ENCODE data around the gene EXOC6. TPM values are rescaled to one million over a fixed set of nuclear protein-coding genes. Genes with fewer than 3 reads are reported as not detected.

Gene EXOC6
- total RNA-seq, 1 experiment from 2014 or later: 19.2 TPM

DNA sequence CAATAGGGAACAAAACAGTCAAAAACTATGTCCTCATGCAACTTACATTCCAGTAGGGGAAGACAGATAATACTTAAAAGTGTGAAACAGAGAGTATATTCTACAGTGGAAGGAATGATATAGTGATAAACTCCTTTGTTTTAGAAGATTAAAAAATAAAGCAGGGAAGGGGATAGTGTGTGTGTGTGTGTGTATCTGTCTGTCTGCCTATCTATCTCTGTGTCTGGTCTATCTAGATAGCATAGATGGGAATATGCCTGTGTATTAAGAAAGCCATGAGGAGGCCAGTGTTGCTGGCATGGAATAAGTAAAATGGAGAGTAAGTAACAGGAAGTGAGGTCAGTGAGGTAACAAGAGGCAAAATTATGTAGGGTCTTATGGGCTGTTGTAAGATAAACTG, 42.2 kb downstream of the EXOC6 start:
- Mint-ChIP-seq H3K4me1 (ENCODE audit: low read depth, unreplicated experiment) (peaks cover 26% of the 10 kb centered on the region), H3K27ac (ENCODE audit: unreplicated experiment) (no peak overlapping the region), H3K4me3 (ENCODE audit: low read depth, unreplicated experiment) (no peak overlapping the region), H3K9me3 (ENCODE audit: low read depth, unreplicated experiment) (no peaks in the 10 kb centered on the region), H3K27me3 (ENCODE audit: unreplicated experiment) (no peaks in the 10 kb centered on the region), H3K36me3 (ENCODE audit: insufficient read depth, unreplicated experiment) (peaks cover 7% of the 10 kb centered on the region)
- BruUV-seq (replicated peaks): no TSS peak
- intact Hi-C loops (cut with micrococcal nuclease; ENCODE audit: unreplicated experiment): no loop called here
- DNase-seq: no peak
- TF ChIP-seq, protein P1, sequence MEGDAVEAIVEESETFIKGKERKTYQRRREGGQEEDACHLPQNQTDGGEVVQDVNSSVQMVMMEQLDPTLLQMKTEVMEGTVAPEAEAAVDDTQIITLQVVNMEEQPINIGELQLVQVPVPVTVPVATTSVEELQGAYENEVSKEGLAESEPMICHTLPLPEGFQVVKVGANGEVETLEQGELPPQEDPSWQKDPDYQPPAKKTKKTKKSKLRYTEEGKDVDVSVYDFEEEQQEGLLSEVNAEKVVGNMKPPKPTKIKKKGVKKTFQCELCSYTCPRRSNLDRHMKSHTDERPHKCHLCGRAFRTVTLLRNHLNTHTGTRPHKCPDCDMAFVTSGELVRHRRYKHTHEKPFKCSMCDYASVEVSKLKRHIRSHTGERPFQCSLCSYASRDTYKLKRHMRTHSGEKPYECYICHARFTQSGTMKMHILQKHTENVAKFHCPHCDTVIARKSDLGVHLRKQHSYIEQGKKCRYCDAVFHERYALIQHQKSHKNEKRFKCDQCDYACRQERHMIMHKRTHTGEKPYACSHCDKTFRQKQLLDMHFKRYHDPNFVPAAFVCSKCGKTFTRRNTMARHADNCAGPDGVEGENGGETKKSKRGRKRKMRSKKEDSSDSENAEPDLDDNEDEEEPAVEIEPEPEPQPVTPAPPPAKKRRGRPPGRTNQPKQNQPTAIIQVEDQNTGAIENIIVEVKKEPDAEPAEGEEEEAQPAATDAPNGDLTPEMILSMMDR (IDR thresholded peaks at IDR 0.05; ENCODE audit: unreplicated experiment): no peak
- CTCF ChIA-PET: no interaction called here

DNA sequence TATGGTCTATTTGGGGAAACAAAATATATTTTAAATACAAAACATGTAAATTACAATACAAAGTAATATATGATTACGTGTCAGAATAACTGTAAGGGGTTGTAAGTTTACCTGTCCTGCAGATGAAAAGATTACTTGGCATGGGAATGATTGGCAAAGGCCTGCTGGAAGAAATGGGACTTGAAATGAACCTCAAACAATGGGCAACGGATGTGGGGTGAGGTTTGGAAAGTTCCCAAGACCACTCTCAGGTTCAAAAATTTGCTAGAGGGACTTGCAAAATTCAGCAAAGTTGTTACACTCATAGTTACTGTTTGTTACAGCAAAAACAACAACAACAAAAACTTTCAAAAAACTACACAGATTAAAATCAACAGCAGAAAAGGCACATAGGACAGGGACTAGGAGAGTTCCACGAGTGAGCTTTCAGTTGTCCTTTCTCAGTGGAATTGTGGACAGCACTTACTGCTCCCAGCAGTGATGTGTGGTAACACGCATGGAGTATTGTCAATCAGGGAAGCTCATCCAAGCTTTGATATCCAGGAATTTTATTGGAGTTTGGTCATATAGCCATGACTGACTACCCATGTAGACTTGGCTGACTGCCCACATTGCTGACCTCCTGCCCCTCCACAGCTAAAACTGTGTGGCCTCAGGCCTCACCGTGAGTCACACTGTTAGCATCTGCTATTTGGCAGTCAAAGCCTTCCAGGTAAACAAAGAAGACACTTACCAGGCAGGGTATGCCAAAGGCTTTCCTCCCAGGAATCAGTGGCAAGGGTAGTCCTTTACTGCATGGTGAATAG, 43.8 kb downstream of the EXOC6 start:
- H3K4me1 Mint-ChIP-seq (ENCODE audit: low read depth, unreplicated experiment): peaks cover 15% of the 10 kb centered on the region
- BruUV-seq (replicated peaks): no TSS peak
- peak; percentile 86 for DNase-seq
- no peak overlapping the region for H3K27ac Mint-ChIP-seq (ENCODE audit: unreplicated experiment)
- no peaks in the 10 kb centered on the region for H3K27me3 Mint-ChIP-seq (ENCODE audit: unreplicated experiment)
- H3K4me3 Mint-ChIP-seq (ENCODE audit: low read depth, unreplicated experiment): no peak overlapping the region
- TF ChIP-seq, protein P1 (IDR thresholded peaks at IDR 0.05; ENCODE audit: unreplicated experiment): no peak
- CTCF ChIA-PET: interaction anchor here (0.6 kb wide), 2 partner anchors 853 to 1552 kb away, joined by 3 to 7 read pairs; no protein-coding TSS in a partner anchor
- peaks cover 7% of the 10 kb centered on the region for H3K36me3 Mint-ChIP-seq (ENCODE audit: insufficient read depth, unreplicated experiment)
- intact Hi-C loops (cut with micrococcal nuclease; ENCODE audit: unreplicated experiment): no loop called here
- H3K9me3 Mint-ChIP-seq (ENCODE audit: low read depth, unreplicated experiment): no peaks in the 10 kb centered on the region

DNA sequence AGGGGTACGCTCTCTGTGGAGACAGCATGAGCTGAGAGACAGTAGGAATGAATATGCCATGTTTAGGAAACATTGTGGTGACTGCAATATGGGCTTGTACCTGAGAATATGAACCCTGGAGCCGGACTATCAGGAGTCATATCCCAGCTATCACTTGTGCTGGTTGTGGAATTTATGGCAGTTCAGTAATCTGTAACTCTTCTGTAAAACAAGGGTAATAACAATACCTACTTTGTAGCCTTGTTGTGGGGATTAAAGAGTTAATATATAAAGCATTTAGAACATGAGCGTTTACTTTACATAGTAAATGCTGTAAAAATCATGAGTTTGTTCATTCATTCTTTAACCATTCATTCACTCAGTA, 44.4 kb downstream of the EXOC6 start:
- CTCF ChIA-PET: interaction anchor here (0.6 kb wide), 2 partner anchors 852 to 1552 kb away, joined by 3 to 7 read pairs; no protein-coding TSS in a partner anchor
- intact Hi-C loops (cut with micrococcal nuclease; ENCODE audit: unreplicated experiment): no loop called here
- no peak for DNase-seq

DNA sequence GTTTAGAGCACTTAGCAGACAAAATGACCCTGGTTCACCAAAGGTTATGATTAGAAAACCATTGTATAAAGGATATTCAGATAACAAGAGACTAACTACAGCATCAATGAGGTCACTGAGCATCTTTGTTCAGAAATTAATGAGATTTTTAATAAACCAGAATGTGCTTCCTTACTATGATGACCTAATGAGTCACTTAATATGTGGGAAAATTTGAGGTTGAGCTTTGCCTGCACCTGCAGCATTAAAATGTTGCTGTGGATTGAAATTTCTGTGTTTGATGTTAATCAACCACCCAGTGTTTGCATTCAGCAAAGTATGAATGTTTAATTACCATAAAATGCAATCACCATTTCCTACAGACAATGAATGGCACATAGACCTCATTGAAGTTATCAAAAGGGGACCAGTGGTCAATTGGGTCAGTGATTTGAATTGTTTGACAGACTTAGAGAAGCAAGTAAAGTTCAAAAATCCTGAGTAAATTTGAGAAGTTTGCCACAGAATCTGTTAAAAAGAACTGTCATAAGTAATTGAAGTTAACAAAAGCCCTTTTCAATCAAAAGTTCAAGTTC, 45.8 kb downstream of the EXOC6 start:
- intact Hi-C loops (cut with micrococcal nuclease; ENCODE audit: unreplicated experiment): no loop called here
- H3K4me1 Mint-ChIP-seq (ENCODE audit: low read depth, unreplicated experiment): peaks cover 15% of the 10 kb centered on the region
- H3K4me3 Mint-ChIP-seq (ENCODE audit: low read depth, unreplicated experiment): no peak overlapping the region
- DNase-seq: no peak
- no peaks in the 10 kb centered on the region for H3K9me3 Mint-ChIP-seq (ENCODE audit: low read depth, unreplicated experiment)
- peaks cover 11% of the 10 kb centered on the region for H3K36me3 Mint-ChIP-seq (ENCODE audit: insufficient read depth, unreplicated experiment)
- H3K27me3 Mint-ChIP-seq (ENCODE audit: unreplicated experiment): no peaks in the 10 kb centered on the region
- TF ChIP-seq, protein P1 (IDR thresholded peaks at IDR 0.05; ENCODE audit: unreplicated experiment): no peak
- CTCF ChIA-PET: no interaction called here
- BruUV-seq (replicated peaks): no TSS peak
- no peak overlapping the region for H3K27ac Mint-ChIP-seq (ENCODE audit: unreplicated experiment)

More for the DNA sequence above, 44.4 kb downstream of the EXOC6 start:
- no peak overlapping the region for H3K4me3 Mint-ChIP-seq (ENCODE audit: low read depth, unreplicated experiment)
- H3K4me1 Mint-ChIP-seq (ENCODE audit: low read depth, unreplicated experiment): peaks cover 15% of the 10 kb centered on the region
- H3K9me3 Mint-ChIP-seq (ENCODE audit: low read depth, unreplicated experiment): no peaks in the 10 kb centered on the region
- H3K27me3 Mint-ChIP-seq (ENCODE audit: unreplicated experiment): no peaks in the 10 kb centered on the region
- no peak overlapping the region for H3K27ac Mint-ChIP-seq (ENCODE audit: unreplicated experiment)
- no TSS peak for BruUV-seq (replicated peaks)
- H3K36me3 Mint-ChIP-seq (ENCODE audit: insufficient read depth, unreplicated experiment): peaks cover 8% of the 10 kb centered on the region
- TF ChIP-seq, protein P1 (IDR thresholded peaks at IDR 0.05; ENCODE audit: unreplicated experiment): no peak

Measured in Calu3 (cell line).